Peyer's patch (tissue), 4 donors: ENCODE results near the gene GPR161. TPM values are rescaled to one million over a fixed set of nuclear protein-coding genes. Genes with fewer than 3 reads are reported as not detected.

Experiments used
- DNase-seq, 3 donors: peaks; one replicate each; pipeline ENCODE4 v3.0.0-alpha.2; 2017 to 2019
- H3K27ac ChIP-seq, 4 donors: fragments of 200-600 bp; sonication (generic); one replicate each; pipeline ENCODE4 v1.5.1; 2016 to 2019
- H3K27me3 ChIP-seq, 2 donors: fragments of 200-600 bp; sonication (generic); one replicate each; pipeline ENCODE4 v1.5.1; 2019
- H3K36me3 ChIP-seq, 3 donors: fragments of 200-600 bp; sonication (generic); one replicate each; pipeline ENCODE4 v1.5.1; 2016 to 2019
- H3K4me1 ChIP-seq, 4 donors: fragments of 200-600 bp; sonication (generic); one replicate each; pipeline ENCODE4 v1.5.1; 2016 to 2019
- H3K4me3 ChIP-seq, 4 donors: fragments of 200-600 bp; sonication (generic); 1 replicate in 3 of 4; 2 replicates in 1 of 4; pipeline ENCODE4 v1.5.1; 2016 to 2019; ENCODE audit warnings: mild to moderate bottlenecking in 1 of 4
- H3K9me3 ChIP-seq, 4 donors: fragments of 200-600 bp; sonication (generic); one replicate each; pipeline ENCODE4 v1.5.1; 2016 to 2019; ENCODE audit warnings: mild to moderate bottlenecking in 1 of 4
- POLR2A ChIP-seq, 2 donors: fragments of 450-650 bp; IDR thresholded peaks; one replicate each; pipeline ENCODE4 v1.5.1; 2017; ENCODE audit warnings: antibody characterized with exemption in 2 of 2, mild to moderate bottlenecking in 2 of 2, moderate library complexity in 2 of 2
- total RNA-seq, 4 donors: library from RNA; depleted of rRNA; stranded (reverse); fragments of >200 nt; gene quantifications; one replicate each; pipeline ENCODE4 v1.1.0, GENCODE V29; 2016
- TF ChIP-seq, protein P1 (sequence below), 6 experiments: fragments of 450-650 bp in 4 of 6; fragments of 200-600 bp in 2 of 6; sonication (generic) in 1 of 6; IDR thresholded peaks; one replicate each; pipeline ENCODE4 v1.5.1; 2017 to 2019; ENCODE audit warnings: antibody characterized with exemption in 6 of 6, mild to moderate bottlenecking in 3 of 6, moderate library complexity in 1 of 6

Gene GPR161
- total RNA-seq, 4 donors from 2014 or later = 0.35 to 2.3 (median 1.8) TPM

DNA sequence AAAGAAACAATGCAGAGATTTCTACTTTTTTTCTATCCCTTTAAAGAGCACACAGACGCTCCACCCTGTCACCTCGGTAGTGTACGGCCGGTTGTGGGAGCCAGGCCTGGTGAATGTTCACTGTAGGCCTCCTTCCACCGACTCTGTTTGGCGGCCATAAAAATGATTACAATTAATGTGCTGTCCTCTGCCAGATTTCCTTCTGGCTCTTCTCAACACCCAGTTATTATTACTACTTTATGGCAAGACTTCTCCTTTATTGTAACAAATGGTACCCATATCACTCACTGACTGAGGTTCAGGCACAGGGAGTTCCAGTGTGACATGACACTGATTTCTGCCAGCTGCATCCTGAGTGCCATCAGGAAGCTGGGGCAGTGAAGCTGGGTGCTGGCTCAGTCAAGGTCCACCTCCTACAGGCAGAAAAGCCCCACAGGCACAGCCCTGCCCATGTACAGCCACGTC, 37.4 kb downstream of the GPR161 start:
- no peaks in the 10 kb centered on the region for H3K27me3 ChIP-seq
- H3K9me3 ChIP-seq = no peaks in the 10 kb centered on the region
- H3K4me3 ChIP-seq = no peak overlapping the region
- no peak overlapping the region for H3K27ac ChIP-seq
- H3K4me1 ChIP-seq = no peaks in the 10 kb centered on the region
- TF ChIP-seq POLR2A (IDR thresholded peaks at IDR 0.05) = no peak
- TF ChIP-seq, protein P1, sequence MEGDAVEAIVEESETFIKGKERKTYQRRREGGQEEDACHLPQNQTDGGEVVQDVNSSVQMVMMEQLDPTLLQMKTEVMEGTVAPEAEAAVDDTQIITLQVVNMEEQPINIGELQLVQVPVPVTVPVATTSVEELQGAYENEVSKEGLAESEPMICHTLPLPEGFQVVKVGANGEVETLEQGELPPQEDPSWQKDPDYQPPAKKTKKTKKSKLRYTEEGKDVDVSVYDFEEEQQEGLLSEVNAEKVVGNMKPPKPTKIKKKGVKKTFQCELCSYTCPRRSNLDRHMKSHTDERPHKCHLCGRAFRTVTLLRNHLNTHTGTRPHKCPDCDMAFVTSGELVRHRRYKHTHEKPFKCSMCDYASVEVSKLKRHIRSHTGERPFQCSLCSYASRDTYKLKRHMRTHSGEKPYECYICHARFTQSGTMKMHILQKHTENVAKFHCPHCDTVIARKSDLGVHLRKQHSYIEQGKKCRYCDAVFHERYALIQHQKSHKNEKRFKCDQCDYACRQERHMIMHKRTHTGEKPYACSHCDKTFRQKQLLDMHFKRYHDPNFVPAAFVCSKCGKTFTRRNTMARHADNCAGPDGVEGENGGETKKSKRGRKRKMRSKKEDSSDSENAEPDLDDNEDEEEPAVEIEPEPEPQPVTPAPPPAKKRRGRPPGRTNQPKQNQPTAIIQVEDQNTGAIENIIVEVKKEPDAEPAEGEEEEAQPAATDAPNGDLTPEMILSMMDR (IDR thresholded peaks at IDR 0.05) = no peak
- no peak for DNase-seq
- no peaks in the 10 kb centered on the region for H3K36me3 ChIP-seq

DNA sequence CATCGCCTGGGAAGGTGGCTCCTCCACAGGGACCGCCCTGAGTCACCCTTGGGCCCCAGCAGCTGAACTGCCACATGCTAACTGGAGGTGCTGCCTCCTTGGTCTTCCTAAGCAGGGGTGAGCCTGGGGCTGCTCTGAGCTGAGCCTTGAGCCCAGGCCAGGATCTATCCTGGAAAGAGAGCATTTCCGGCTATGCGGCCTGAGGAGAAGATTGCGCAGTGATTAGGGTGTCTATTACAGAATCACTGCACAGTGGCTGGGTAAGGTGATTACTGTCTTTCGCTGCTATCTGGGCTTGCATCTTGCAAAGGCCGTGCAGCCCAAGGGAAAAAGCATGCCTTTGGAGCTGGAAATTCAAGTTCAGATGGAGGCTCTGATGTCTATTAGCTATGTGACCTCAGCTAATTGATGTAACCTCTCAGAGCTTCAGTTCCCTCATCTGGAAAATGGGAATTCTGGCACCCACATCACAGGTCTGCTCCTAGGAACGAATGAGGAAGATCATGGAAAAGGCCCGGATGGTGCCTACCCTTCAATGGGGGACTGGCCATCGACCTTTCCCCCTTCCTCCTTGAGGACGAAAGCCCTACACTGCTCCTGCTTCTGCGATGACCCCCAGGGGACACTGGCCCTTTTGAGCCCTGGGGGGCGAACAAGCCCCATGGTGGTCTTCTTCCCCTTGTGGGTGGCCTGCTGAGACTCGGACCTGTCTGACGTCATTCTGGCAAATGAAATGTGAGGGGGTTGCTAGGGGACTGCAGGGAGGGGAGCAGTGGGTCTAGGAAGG, 38.0 kb downstream of the GPR161 start:
- Histone ChIP-seq H3K27me3 (no peaks in the 10 kb centered on the region), H3K4me1 (no peaks in the 10 kb centered on the region), H3K9me3 (no peaks in the 10 kb centered on the region), H3K4me3 (no peak overlapping the region), H3K27ac (no peak overlapping the region), H3K36me3 (no peaks in the 10 kb centered on the region)
- TF ChIP-seq POLR2A (IDR thresholded peaks at IDR 0.05) = no peak
- no peak for DNase-seq

DNA sequence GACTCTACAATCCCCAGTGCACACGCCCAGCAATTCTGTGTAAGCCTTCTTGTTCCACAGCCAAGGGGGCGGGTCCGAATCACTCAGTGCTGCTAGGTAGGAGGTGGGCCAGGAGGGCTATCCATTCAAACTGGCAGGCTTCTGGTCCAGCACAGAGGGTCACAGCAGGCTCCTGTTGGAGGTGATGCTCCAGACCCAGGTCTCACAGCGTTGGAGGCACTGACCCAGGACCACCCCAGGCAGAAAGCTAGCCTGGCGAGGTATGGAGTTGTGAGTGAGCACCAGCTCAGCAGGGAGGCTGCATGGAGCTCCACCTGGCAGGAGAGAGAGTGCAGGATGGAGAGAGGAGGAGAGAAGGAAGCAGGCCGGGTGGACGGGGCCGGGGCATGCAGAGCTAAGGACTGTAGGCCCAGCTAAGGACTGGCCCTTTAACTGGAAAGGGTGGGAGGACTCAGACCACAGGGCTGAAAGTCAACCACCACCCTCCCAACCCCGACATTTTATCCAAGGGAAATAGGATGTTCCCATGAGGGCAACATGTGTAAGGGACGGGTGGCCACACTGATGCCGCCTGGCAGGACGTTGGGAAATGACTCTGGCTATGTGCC, 38.7 kb downstream of the GPR161 start:
- DNase-seq = no peak
- no peaks in the 10 kb centered on the region for H3K36me3 ChIP-seq
- no peaks in the 10 kb centered on the region for H3K4me1 ChIP-seq
- H3K27me3 ChIP-seq = no peaks in the 10 kb centered on the region
- no peaks in the 10 kb centered on the region for H3K9me3 ChIP-seq
- TF ChIP-seq, protein P1 (IDR thresholded peaks at IDR 0.05) = no peak
- TF ChIP-seq POLR2A (IDR thresholded peaks at IDR 0.05) = no peak
- H3K4me3 ChIP-seq = no peak overlapping the region
- no peak overlapping the region for H3K27ac ChIP-seq

DNA sequence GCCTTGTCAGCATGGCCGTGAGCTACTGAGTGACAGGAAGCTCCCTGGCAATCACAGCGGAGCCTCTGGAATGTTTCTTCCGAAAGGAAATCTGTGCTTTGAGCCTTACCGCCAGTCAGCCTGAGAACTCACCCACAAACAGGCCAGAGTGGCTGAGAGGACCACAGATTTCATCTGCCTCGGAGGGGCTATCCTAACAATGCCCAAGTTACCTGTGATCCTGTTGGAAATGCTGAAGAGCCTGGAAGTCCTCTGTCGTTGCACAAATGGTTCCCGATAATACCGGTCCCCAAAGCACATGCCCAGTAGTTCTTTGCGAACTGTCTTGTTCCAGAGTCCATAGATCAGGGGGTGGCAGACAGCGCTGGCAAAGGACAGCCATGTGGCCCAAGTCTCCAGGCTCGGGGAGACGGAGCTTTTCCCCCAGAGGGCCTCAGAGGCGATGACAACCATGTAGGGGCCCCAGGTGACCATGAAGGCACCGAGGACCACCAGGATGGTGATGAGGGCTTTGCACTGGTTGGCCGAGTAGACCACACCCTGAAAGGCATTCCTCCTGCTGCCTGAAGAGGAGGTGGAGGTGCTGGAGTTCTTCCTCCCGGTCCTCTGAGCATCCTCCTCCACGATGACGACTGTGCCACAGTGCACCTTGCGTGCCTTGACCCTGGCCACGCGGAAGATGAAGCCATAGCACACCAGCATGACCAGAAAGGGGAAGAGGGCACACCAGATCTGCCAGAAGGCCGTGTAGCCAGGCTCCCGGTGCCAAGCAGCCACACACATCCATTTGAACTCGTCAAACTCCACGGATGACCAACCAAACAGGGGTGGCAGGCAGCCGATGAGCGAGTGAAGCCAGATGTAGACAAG, 40.2 kb downstream of the GPR161 start:
- no peak overlapping the region for H3K4me3 ChIP-seq
- H3K27ac ChIP-seq = no peak overlapping the region
- H3K9me3 ChIP-seq = no peaks in the 10 kb centered on the region
- no peaks in the 10 kb centered on the region for H3K4me1 ChIP-seq
- DNase-seq = no peak
- H3K27me3 ChIP-seq = no peaks in the 10 kb centered on the region
- H3K36me3 ChIP-seq = no peaks in the 10 kb centered on the region
- TF ChIP-seq, protein P1 (IDR thresholded peaks at IDR 0.05) = no peak
- no peak for TF ChIP-seq POLR2A (IDR thresholded peaks at IDR 0.05)

DNA sequence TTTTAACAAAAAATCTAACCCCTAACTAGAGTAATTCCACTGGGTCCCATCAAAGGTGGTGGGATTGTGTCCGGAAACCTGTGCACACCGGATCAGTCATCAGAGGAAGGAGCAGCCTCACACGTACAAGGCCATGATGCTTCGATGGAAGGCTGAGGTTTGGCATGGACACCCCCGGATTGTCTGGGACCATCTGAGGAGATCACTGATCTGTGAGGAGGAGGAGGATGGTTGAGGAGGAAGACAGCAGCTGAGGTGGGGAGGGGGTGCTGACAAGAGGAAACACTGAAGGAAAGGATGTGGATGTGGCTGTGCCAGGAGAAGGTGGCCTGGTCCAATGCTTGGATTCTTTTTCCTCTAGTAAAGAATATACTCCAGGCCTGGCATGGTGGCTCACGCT, 41.3 kb downstream of the GPR161 start:
- Histone ChIP-seq H3K4me3 (no peak overlapping the region), H3K27ac (no peak overlapping the region), H3K4me1 (no peaks in the 10 kb centered on the region), H3K9me3 (no peaks in the 10 kb centered on the region), H3K36me3 (no peaks in the 10 kb centered on the region), H3K27me3 (no peaks in the 10 kb centered on the region)
- DNase-seq = no peak
- TF ChIP-seq, protein P1 (IDR thresholded peaks at IDR 0.05) = no peak
- no peak for TF ChIP-seq POLR2A (IDR thresholded peaks at IDR 0.05)
